ENCODE measurements around the gene THG1L.
A peak's percentile ranks its signal among the peaks of the same experiment; 100 is the strongest.

Gene THG1L

GRCh38 chr5:157732596-157733262 lies 1.5 kb downstream of the THG1L start:
- DNase-seq (ENCODE audit: low read depth) = no peak
- no peak overlapping the region for H3K4me3 ChIP-seq (ENCODE audit: low read length)
- no peak for TF ChIP-seq CTCF (conservative IDR thresholded peaks at IDR 0.05; ENCODE audit: low read length)

- no peak for DNase-seq (ENCODE audit: low read depth)
- no peak overlapping the region for H3K4me3 ChIP-seq (ENCODE audit: low read length)
- no peak for TF ChIP-seq CTCF (conservative IDR thresholded peaks at IDR 0.05; ENCODE audit: low read length)
Measured at GRCh38 chr5:157734436-157734835, 3.2 kb downstream of the THG1L start.

- TF ChIP-seq CTCF (conservative IDR thresholded peaks at IDR 0.05; ENCODE audit: low read length) = no peak
- DNase-seq (ENCODE audit: low read depth) = no peak
- H3K4me3 ChIP-seq (ENCODE audit: low read length) = no peak overlapping the region
Measured at GRCh38 chr5:157735991-157736390, 4.8 kb downstream of the THG1L start.

GRCh38 chr5:157739388-157740228 lies 8.4 kb downstream of the THG1L start:
- no peak for DNase-seq (ENCODE audit: low read depth)
- H3K4me3 ChIP-seq (ENCODE audit: low read length) = no peak overlapping the region
- TF ChIP-seq CTCF (conservative IDR thresholded peaks at IDR 0.05; ENCODE audit: low read length) = no peak

- peak; percentile 51 for TF ChIP-seq CTCF (conservative IDR thresholded peaks at IDR 0.05; ENCODE audit: low read length)
- H3K4me3 ChIP-seq (ENCODE audit: low read length) = no peak overlapping the region
- no peak for DNase-seq (ENCODE audit: low read depth)
Measured at GRCh38 chr5:157740229-157740610, 9.0 kb downstream of the THG1L start.

GRCh38 chr5:157741131-157741530 lies 9.9 kb downstream of the THG1L start:
- no peak for DNase-seq (ENCODE audit: low read depth)
- no peak for TF ChIP-seq CTCF (conservative IDR thresholded peaks at IDR 0.05; ENCODE audit: low read length)
- H3K4me3 ChIP-seq (ENCODE audit: low read length) = no peak overlapping the region
